Measurements from ENCODE around the gene ABCA12. TPM values are rescaled to one million over a fixed set of nuclear protein-coding genes. Genes with fewer than 3 reads are reported as not detected.

ABCA12 gene
- total RNA-seq, 2 donors from 2014 or later = 0.07 TPM; not detected in 1

- TF ChIP-seq CTCF (conservative IDR thresholded peaks at IDR 0.05) = no peak
- H3K27ac ChIP-seq (ENCODE audit: low read depth, low read length) = no peak overlapping the region
- no peaks in the 10 kb centered on the region for H3K27me3 ChIP-seq (ENCODE audit: control insufficient read depth, insufficient read depth, low read length, poor library complexity, severe bottlenecking)
- no peaks in the 10 kb centered on the region for H3K9me3 ChIP-seq (ENCODE audit: control insufficient read depth, low read length)
- Mint-ChIP-seq H3K36me3 (ENCODE audit: low read depth) (no peaks in the 10 kb centered on the region), H3K9me3 (no peaks in the 10 kb centered on the region), H3K4me3 (no peak overlapping the region), H3K4me1 (no peaks in the 10 kb centered on the region), H3K27me3 (ENCODE audit: insufficient read depth) (no peaks in the 10 kb centered on the region), H3K27ac (no peak overlapping the region)
- DNase-seq = no peak
- no peaks in the 10 kb centered on the region for H3K36me3 ChIP-seq (ENCODE audit: control insufficient read depth, insufficient read depth, low read length)
- WGBS, 2 experiments (ENCODE audit: insufficient coverage in 1 of 2, insufficient read length in 1 of 2) = 86 to 100% methylated on average over 1 to 3 of the region's 3 CpGs
- H3K9ac ChIP-seq (ENCODE audit: extremely low read depth, low read length, poor library complexity, severe bottlenecking) = no peak overlapping the region
- no peaks in the 10 kb centered on the region for H3K4me1 ChIP-seq (ENCODE audit: control insufficient read depth, insufficient read depth, low read length)
- H3K4me3 ChIP-seq (ENCODE audit: low read length) = no peak overlapping the region
Measured at GRCh38 chr2:215015421-215015820, 123.0 kb downstream of the ABCA12 start.

- Mint-ChIP-seq H3K36me3 (ENCODE audit: low read depth) (no peaks in the 10 kb centered on the region), H3K4me3 (no peak overlapping the region), H3K27me3 (ENCODE audit: insufficient read depth) (no peaks in the 10 kb centered on the region), H3K27ac (no peak overlapping the region), H3K4me1 (no peaks in the 10 kb centered on the region), H3K9me3 (no peaks in the 10 kb centered on the region)
- DNase-seq = no peak
- Histone ChIP-seq H3K27me3 (ENCODE audit: control insufficient read depth, insufficient read depth, low read length, poor library complexity, severe bottlenecking) (no peaks in the 10 kb centered on the region), H3K4me1 (ENCODE audit: control insufficient read depth, insufficient read depth, low read length) (no peaks in the 10 kb centered on the region), H3K36me3 (ENCODE audit: control insufficient read depth, insufficient read depth, low read length) (no peaks in the 10 kb centered on the region), H3K9ac (ENCODE audit: extremely low read depth, low read length, poor library complexity, severe bottlenecking) (no peak overlapping the region), H3K9me3 (ENCODE audit: control insufficient read depth, low read length) (no peaks in the 10 kb centered on the region), H3K27ac (ENCODE audit: low read depth, low read length) (no peak overlapping the region), H3K4me3 (ENCODE audit: low read length) (no peak overlapping the region)
- no peak for TF ChIP-seq CTCF (conservative IDR thresholded peaks at IDR 0.05)
- WGBS, 2 experiments (ENCODE audit: insufficient coverage in 1 of 2, insufficient read length in 1 of 2) = 58% methylated on average over 1 of the region's 2 CpGs; no CpG with 5 or more reads in 1 of the 2 experiments
Measured at GRCh38 chr2:215010390-215010789, 128.0 kb downstream of the ABCA12 start.

GRCh38 chr2:215003001-215003400, 135.4 kb downstream of the ABCA12 start:
- Mint-ChIP-seq H3K4me3 (no peak overlapping the region), H3K27me3 (ENCODE audit: insufficient read depth) (no peaks in the 10 kb centered on the region), H3K9me3 (no peaks in the 10 kb centered on the region), H3K4me1 (no peaks in the 10 kb centered on the region), H3K36me3 (ENCODE audit: low read depth) (no peaks in the 10 kb centered on the region), H3K27ac (no peak overlapping the region)
- H3K36me3 ChIP-seq (ENCODE audit: control insufficient read depth, insufficient read depth, low read length) = no peaks in the 10 kb centered on the region
- WGBS, 2 experiments (ENCODE audit: insufficient coverage in 1 of 2, insufficient read length in 1 of 2) = 50 to 62% methylated on average over 1 to 4 of the region's 4 CpGs
- no peaks in the 10 kb centered on the region for H3K4me1 ChIP-seq (ENCODE audit: control insufficient read depth, insufficient read depth, low read length)
- H3K27me3 ChIP-seq (ENCODE audit: control insufficient read depth, insufficient read depth, low read length, poor library complexity, severe bottlenecking) = no peaks in the 10 kb centered on the region
- TF ChIP-seq CTCF (conservative IDR thresholded peaks at IDR 0.05) = no peak
- no peak for DNase-seq
- no peak overlapping the region for H3K9ac ChIP-seq (ENCODE audit: extremely low read depth, low read length, poor library complexity, severe bottlenecking)
- no peak overlapping the region for H3K4me3 ChIP-seq (ENCODE audit: low read length)
- H3K27ac ChIP-seq (ENCODE audit: low read depth, low read length) = no peak overlapping the region
- H3K9me3 ChIP-seq (ENCODE audit: control insufficient read depth, low read length) = no peaks in the 10 kb centered on the region

Measured in endodermal cell (in vitro differentiated cells).